ENCODE data around the gene OPCML. TPM values are rescaled to one million over a fixed set of nuclear protein-coding genes. Genes with fewer than 3 reads are reported as not detected.

The OPCML gene
- total RNA-seq, 1 experiment from 2014 or later, result not detected

GRCh38 chr11:132790466-132790865, 741.8 kb downstream of the OPCML start:
- ChIA-PET POLR2A (no interaction called here), CTCF (no interaction called here)
- no TSS peak for BruUV-seq (replicated peaks)
- no peaks in the 10 kb centered on the region for H3K9me3 ChIP-seq
- Mint-ChIP-seq H3K27me3 (ENCODE audit: insufficient read depth, unreplicated experiment) (peaks cover 9% of the 10 kb centered on the region), H3K9me3 (ENCODE audit: unreplicated experiment) (no peaks in the 10 kb centered on the region), H3K4me3 (ENCODE audit: unreplicated experiment) (no peak overlapping the region), H3K4me1 (ENCODE audit: low read depth, unreplicated experiment) (no peaks in the 10 kb centered on the region), H3K27ac (ENCODE audit: unreplicated experiment) (no peak overlapping the region), H3K36me3 (ENCODE audit: insufficient read depth, unreplicated experiment) (no peaks in the 10 kb centered on the region)
- no peaks in the 10 kb centered on the region for H3K27me3 ChIP-seq (replicated peaks; ENCODE audit: control insufficient read depth, insufficient read depth, low read length)
- DNase-seq, result no peak
- no peaks in the 10 kb centered on the region for H3K36me3 ChIP-seq (ENCODE audit: control insufficient read depth, insufficient read depth, low read length)
- H3K4me1 ChIP-seq, result no peaks in the 10 kb centered on the region
- no peak overlapping the region for H3K4me3 ChIP-seq (ENCODE audit: low read depth, low read length)
- intact Hi-C loops (cut with micrococcal nuclease; ENCODE audit: unreplicated experiment), result no loop called here
- TF ChIP-seq CTCF (IDR thresholded peaks at IDR 0.05; ENCODE audit: insufficient read depth in 1 of 2, low read depth in 1 of 2, low read length in 1 of 2, severe bottlenecking in 1 of 2, unreplicated experiment in 1 of 2), result no peak

- POLR2A ChIA-PET, result no interaction called here
Observed at GRCh38 chr11:132788816-132789325, 743.4 kb downstream of the OPCML start.

GRCh38 chr11:132785878-132786277, 746.4 kb downstream of the OPCML start:
- TF ChIP-seq CTCF (IDR thresholded peaks at IDR 0.05; ENCODE audit: insufficient read depth in 1 of 2, low read depth in 1 of 2, low read length in 1 of 2, severe bottlenecking in 1 of 2, unreplicated experiment in 1 of 2), result no peak
- BruUV-seq (replicated peaks), result no TSS peak
- no peak overlapping the region for H3K4me3 ChIP-seq (ENCODE audit: low read depth, low read length)
- intact Hi-C loops (cut with micrococcal nuclease; ENCODE audit: unreplicated experiment), result no loop called here
- H3K4me1 Mint-ChIP-seq (ENCODE audit: low read depth, unreplicated experiment), result no peaks in the 10 kb centered on the region
- no peaks in the 10 kb centered on the region for H3K4me1 ChIP-seq
- no peaks in the 10 kb centered on the region for H3K36me3 Mint-ChIP-seq (ENCODE audit: insufficient read depth, unreplicated experiment)
- H3K4me3 Mint-ChIP-seq (ENCODE audit: unreplicated experiment), result no peak overlapping the region
- no peak overlapping the region for H3K27ac Mint-ChIP-seq (ENCODE audit: unreplicated experiment)
- H3K27me3 Mint-ChIP-seq (ENCODE audit: insufficient read depth, unreplicated experiment), result peaks cover 2% of the 10 kb centered on the region
- POLR2A ChIA-PET, result no interaction called here
- no peaks in the 10 kb centered on the region for H3K27me3 ChIP-seq (replicated peaks; ENCODE audit: control insufficient read depth, insufficient read depth, low read length)
- no peak for DNase-seq
- CTCF ChIA-PET, result no interaction called here
- H3K9me3 Mint-ChIP-seq (ENCODE audit: unreplicated experiment), result no peaks in the 10 kb centered on the region
- H3K9me3 ChIP-seq, result 0 out of 2 replicates have a peak, but pooled peaks cover under 1% of the 10 kb centered on the region
- no peaks in the 10 kb centered on the region for H3K36me3 ChIP-seq (ENCODE audit: control insufficient read depth, insufficient read depth, low read length)

More at GRCh38 chr11:132788816-132789325, 743.4 kb downstream of the OPCML start:
- Histone ChIP-seq H3K4me1 (no peaks in the 10 kb centered on the region), H3K27me3 (replicated peaks; ENCODE audit: control insufficient read depth, insufficient read depth, low read length) (no peaks in the 10 kb centered on the region), H3K36me3 (ENCODE audit: control insufficient read depth, insufficient read depth, low read length) (no peaks in the 10 kb centered on the region), H3K9me3 (no peaks in the 10 kb centered on the region), H3K4me3 (ENCODE audit: low read depth, low read length) (no peak overlapping the region)
- H3K27ac Mint-ChIP-seq (ENCODE audit: unreplicated experiment), result no peak overlapping the region
- H3K4me1 Mint-ChIP-seq (ENCODE audit: low read depth, unreplicated experiment), result no peaks in the 10 kb centered on the region
- DNase-seq, result no peak
- intact Hi-C loops (cut with micrococcal nuclease; ENCODE audit: unreplicated experiment), result no loop called here
- H3K27me3 Mint-ChIP-seq (ENCODE audit: insufficient read depth, unreplicated experiment), result peaks cover 5% of the 10 kb centered on the region
- no peak for TF ChIP-seq CTCF (IDR thresholded peaks at IDR 0.05; ENCODE audit: insufficient read depth in 1 of 2, low read depth in 1 of 2, low read length in 1 of 2, severe bottlenecking in 1 of 2, unreplicated experiment in 1 of 2)
- no peaks in the 10 kb centered on the region for H3K9me3 Mint-ChIP-seq (ENCODE audit: unreplicated experiment)
- no TSS peak for BruUV-seq (replicated peaks)
- no peaks in the 10 kb centered on the region for H3K36me3 Mint-ChIP-seq (ENCODE audit: insufficient read depth, unreplicated experiment)
- no peak overlapping the region for H3K4me3 Mint-ChIP-seq (ENCODE audit: unreplicated experiment)
- CTCF ChIA-PET, result no interaction called here
